ENCODE measurements around the gene GCM1.

DNA sequence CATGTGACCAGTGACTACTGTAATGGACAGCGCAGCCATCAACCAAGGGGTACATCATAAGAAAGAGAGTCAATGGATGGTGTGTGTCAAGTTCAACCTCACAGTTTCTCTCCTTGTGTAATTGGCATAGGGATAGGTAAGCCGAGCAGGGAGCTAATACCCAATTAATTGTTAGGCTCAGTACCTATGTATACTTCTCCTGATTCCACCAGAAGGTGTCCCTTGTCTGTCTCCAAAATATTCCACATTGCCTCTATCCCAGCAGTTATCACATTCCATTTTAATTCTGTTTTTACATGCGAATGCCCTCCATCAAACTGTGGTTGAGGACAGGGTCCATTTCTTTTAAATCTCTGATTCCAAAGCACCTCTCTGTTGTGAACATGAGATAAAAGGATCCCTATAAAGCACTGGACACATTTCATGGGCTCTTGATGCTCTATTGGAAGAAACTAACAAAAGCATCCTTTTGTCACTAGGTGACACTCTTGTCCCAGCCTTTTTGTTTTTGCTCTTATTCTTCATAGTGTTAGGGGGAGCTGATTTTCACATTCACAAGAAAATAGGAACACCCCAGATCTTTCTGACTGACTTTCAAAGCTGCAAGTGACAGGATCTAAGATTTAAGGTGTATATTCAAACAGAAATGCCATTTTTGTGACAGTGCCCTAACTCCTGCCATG is 44.5 kb downstream of the GCM1 start:
- TF ChIP-seq POLR2A (IDR thresholded peaks at IDR 0.05; ENCODE audit: low read depth, low read length): no peak
- no peak for TF ChIP-seq PAX5 (IDR thresholded peaks at IDR 0.05; ENCODE audit: insufficient read depth, low read length, severe bottlenecking)
- TF ChIP-seq POLR2AphosphoS5 (IDR thresholded peaks at IDR 0.05; ENCODE audit: low read depth, low read length): no peak
- TF ChIP-seq TAF1 (IDR thresholded peaks at IDR 0.05; ENCODE audit: low read depth, low read length): no peak
- TF ChIP-seq SPI1 (IDR thresholded peaks at IDR 0.05; ENCODE audit: low read depth, low read length): no peak
- TF ChIP-seq POU2F2 (IDR thresholded peaks at IDR 0.05; ENCODE audit: low read depth, low read length): no peak
